Stimulated activated CD8-positive, alpha-beta memory T cell treated with anti-CD3 and anti-CD28 coated beads, Interleukin-2, amount 100 ng/mL, for 1 hour (primary cell): ENCODE data around the gene ADGRF3.
"Not testable (repeated sequence)": the region's sequence is repeated elsewhere in the genome, so short reads cannot be mapped to it uniquely, and the experiment has no call there.

Experiments
- DNase-seq, 2 donors: peaks; one replicate each; pipeline ENCODE4 v3.0.0-alpha.2; 2020; ENCODE audit warnings: low read depth in 2 of 2

Gene ADGRF3

DNA sequence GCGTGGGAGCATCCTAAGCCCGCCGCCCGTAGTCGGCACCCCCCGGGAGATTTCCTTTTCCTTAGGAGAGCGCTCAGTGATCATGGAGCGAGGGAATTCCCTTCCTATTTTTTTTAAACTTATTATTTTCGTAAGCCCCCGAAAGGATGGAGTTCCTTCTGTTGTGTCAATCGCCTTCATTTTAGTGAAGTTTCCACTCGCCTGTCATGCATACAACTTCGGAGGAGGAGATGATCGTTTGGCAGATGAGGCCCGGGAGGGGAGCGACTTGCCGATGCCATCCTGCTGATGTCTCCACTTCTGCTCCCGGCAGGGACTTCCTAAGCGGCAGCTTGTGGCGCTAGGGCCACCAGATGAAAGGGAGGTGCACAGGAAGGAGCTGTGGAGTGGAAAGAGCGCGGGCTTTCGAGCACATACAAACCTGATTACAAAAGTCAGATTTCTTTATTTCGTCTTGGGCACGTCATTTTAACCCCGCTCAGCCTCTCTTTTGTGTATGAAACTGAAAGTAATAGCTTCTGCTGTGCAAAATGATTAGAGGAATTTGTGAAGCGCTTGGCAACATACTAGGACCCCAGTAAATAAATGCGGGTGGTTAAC, at the start of gene ADGRF3:
Gene ADGRF3 (minus strand): TSS at position 336 of the 600 bp plus-strand sequence. CDS start 555 bp downstream, outside the sequence.
- peak; percentile 27 to 32 for DNase-seq

DNA sequence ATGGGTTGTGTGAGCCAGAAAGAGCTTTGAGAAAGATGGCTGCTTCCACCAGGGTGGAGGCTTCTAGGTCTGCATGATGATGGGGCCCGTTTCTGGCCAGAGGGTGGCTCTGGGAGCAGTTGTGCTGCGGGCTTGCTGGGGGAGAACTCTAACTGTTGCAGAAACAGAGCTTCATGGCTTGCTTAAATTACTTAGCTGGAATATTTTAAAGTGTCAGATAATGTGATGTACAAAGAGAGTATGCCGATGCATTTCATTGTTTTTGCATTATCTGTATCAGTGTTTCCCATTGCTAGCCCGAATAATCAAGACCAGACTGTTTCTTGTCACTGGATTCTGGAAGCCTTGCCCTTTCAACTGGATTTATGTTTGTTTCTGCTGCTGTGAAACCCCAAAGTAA, 48.8 kb upstream of the ADGRF3 start:
- no peak for DNase-seq

DNA sequence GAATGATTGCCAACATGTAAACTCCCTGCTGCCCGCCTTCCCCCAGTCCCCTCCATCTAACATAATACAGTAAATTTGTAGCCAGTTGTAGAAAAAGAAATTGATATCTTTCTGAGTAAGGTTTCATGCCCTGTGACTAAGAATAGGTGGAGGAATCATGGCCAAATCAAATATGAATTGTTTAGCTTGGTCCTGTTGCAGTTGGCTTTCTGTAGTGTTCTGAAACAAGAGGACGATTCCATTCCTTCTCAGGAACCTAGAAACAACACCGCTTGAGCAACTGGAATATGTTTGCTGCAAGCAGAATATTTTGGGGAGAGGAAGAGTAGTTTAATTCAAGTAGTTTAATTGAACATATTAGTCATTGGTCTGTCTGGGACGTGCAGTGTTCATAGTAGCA, 48.1 kb upstream of the ADGRF3 start:
- no peak for DNase-seq

DNA sequence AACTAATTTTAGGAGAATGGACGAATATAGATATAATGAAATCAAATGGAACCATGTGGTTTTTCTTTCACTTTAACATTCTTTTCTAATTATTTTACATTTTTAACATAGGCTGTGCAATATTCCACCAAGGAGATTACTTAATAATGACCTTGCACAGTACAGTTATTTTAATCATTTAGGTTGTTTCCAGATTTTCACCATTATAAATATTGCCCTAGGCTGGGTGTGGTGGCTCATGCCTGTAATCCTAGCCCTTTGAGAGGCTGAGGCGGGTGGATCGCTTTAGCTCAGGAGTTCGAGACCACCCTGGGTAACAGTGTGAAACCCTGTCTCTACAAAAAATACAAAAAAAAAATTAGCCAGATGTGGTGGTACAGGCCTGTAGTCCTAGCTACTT, 40.6 kb upstream of the ADGRF3 start:
- no peak for DNase-seq

DNA sequence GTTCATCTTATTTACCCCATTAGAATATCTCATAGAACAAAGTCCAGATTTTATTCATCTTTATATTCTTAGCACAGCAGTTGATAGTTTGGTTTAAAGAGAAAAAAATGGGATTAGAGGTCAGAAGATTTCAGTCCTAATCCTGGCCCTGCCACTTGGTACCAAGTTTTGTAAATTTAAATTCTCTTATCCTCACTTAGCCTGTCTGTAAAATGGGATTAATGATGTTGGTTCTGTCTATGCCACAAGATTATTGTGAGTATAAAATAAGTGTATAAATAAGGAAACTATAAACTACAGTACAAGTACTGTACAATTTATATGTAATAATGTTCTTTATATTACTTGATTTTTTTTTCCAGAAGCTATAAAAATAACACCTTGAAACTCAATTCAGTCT, 38.0 kb upstream of the ADGRF3 start:
- DNase-seq = no peak

DNA sequence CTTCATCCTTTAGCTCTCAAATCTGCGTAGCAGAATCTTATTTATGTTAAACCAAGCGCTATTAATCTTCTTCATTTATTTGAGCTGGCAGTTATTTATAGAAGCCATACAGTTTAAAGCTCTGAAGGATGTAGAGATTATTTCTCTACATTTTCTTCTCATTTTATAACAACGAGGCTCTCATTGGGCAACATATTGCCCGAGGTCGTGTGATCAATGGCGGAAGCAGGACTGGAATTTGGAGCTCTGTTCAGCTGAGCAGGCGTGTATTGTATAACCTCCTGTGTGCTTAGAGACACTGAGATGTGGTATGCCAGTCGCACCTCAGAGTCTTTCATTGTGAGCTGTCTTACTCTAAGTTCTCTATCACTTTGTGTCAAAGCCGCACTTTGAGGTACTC, 37.6 kb upstream of the ADGRF3 start:
- DNase-seq = no peak

GRCh38 chr2:26382564-26382963, 36.0 kb upstream of the ADGRF3 start:
- DNase-seq = no peak

GRCh38 chr2:26380281-26380680, 33.7 kb upstream of the ADGRF3 start:
- DNase-seq = no peak

DNA sequence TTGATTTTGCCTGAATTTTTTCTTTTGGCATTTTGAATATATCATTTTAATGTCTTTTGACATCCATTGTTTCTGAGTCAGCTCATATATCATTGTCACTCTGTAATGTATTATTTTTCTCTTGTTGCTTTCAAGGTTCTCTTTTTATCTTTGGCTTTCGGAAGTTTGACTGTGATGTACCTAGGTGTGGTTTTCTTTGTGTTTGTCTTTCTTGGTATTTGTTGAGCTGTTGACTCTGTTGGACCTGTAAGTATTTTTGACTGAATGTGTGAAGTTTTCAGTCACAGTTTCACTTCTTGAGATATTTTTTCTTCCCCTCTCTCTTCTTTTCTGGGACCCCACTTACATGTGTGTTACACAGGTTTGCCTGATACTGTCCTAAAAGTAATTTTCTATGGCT, 30.2 kb upstream of the ADGRF3 start:
- no peak for DNase-seq

DNA sequence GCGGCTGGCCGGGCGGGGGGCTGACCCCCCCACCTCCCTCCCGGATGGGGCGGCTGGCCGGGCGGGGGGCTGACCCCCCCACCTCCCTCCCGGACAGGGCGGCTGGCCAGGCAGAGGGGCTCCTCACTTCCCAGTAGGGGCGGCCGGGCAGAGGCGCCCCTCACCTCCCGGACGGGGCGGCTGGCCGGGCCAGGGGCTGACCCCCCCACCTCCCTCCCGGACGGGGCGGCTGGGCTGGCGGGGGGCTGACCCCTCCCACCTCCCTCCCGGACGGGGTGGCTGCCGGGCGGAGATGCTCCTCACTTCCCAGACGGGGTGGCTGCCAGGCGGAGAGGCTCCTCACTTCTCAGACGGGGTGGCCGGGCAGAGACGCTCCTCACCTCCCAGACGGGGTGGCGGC, 24.3 kb upstream of the ADGRF3 start:
- not testable (repeated sequence) for DNase-seq

DNA sequence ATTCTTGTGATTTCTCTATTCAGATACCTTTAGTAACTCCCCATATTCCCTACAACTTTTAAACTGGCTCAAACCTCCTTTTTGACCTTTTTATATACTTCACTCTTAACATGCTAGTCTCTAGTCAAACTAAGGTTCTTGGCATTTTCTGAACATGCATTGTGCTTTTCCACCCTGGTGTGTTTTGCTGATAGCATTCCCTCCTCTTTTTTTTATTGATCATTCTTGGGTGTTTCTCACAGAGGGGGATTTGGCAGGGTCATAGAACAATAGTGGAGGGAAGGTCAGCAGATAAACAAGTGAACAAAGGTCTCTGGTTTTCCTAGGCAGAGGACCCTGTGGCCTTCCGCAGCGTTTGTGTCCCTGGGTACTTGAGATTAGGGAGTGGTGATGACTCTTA, 23.1 kb upstream of the ADGRF3 start:
- DNase-seq = not testable (repeated sequence)

GRCh38 chr2:26366957-26367356, 20.4 kb upstream of the ADGRF3 start:
- no peak for DNase-seq

DNA sequence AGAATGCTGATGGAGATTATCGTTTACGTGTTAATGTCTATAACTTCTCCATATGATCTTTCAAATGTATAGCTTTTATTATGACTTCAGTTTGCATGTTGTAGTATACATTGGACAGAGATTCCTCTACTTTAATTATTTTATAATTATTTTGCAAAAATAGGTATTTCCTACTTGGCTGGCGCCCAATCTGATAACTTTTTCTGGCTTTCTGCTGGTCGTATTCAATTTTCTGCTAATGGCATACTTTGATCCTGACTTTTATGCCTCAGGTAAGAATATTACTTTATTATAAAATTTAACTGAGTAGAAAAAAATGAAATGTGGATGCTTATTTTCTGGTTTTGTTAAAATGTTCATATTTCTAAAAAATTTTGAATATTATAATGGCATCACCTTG, 18.1 kb upstream of the ADGRF3 start:
- no peak for DNase-seq

DNA sequence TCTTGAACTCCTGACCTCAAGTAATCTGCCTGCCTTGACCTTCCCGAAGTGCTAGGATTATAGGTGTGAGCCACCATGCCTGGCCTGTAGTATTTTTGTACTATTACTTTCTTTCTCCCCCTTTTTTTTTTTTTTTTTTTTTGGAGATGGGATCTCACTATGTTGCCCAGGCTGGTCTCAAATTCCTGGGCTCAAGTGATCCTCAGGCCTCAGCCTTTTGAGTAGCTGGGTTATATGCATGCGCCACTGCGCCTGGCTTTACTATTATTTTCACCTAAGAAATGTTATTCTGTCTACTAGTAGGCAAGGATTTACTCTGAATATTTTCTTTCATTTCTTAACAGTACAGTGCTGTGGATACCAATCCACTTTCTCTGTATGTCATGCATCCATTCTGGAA, 17.4 kb upstream of the ADGRF3 start:
- no peak for DNase-seq

- DNase-seq = no peak
These were observed 16.7 kb upstream of the ADGRF3 start for GRCh38 chr2:26363323-26363722.

DNA sequence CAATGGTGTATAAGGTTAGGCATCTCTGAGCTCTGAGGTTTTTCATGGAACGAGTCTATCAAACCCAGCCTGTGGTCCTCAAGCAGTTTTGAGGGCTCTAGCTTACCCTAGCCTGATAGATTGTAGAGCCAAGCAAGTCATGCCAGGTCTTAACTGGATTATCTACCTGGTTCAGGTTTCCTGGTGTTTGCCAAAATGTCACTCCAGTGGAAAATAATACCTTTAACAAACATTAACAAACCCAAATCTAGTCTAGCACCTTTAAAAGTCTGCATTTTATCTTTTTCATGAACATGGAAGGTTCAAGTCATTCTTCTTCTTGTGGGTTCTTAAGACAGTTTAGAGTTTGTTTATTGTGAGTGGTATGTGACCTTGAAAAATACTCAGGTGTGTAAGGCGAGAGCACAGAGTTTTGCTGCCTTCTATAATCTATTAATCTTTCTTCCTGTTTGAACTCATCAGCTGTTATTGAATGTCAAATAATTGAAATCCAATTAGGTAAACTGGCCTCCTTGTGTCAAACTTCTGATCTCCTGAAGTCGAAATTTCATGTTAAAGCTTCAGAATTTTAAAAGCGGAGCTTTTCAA, 13.4 kb upstream of the ADGRF3 start:
- DNase-seq = no peak

GRCh38 chr2:26356771-26357170, 10.2 kb upstream of the ADGRF3 start:
- DNase-seq = no peak

GRCh38 chr2:26356111-26356510, 9.5 kb upstream of the ADGRF3 start:
- DNase-seq = no peak

GRCh38 chr2:26355038-26355995, 8.7 kb upstream of the ADGRF3 start:
- DNase-seq = no peak

DNA sequence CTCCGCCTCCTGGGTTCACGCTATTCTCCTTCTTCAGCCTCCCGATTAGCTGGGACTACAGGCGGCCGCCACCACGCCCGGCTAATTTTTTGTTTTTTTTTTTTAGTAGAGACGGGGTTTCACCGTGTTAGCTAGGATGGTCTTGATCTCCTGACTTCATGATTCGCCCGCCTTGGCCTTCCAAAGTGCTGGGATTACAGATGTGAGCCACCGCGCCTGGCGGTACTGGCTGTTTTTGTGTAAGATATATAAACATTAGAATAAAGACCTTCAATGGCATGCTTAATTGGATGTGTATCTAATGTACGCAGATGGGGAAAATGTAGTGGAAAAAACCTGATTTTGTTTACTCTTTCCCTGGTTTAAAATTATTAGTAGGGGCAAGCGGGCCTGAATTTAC, 7.9 kb upstream of the ADGRF3 start:
- not testable (repeated sequence) for DNase-seq

DNA sequence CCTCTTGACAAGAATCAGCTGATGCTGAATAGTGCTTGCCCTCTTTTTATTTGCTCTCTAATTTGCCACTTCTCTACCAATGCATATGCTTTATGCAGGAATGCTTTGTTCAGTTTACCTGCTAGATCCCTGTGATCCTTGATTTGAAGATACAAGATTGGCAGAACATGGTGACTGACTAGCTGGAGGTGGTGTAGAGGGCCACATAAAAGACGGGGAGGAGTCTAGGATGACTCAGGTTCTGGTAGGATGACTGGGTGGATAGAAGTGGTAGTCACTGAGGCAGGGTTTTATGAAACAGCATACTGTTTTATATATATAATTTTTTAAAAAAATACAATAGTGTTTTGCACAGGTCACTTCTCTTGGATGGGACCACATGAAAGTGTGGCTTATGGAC, 6.3 kb upstream of the ADGRF3 start:
- DNase-seq = no peak

DNA sequence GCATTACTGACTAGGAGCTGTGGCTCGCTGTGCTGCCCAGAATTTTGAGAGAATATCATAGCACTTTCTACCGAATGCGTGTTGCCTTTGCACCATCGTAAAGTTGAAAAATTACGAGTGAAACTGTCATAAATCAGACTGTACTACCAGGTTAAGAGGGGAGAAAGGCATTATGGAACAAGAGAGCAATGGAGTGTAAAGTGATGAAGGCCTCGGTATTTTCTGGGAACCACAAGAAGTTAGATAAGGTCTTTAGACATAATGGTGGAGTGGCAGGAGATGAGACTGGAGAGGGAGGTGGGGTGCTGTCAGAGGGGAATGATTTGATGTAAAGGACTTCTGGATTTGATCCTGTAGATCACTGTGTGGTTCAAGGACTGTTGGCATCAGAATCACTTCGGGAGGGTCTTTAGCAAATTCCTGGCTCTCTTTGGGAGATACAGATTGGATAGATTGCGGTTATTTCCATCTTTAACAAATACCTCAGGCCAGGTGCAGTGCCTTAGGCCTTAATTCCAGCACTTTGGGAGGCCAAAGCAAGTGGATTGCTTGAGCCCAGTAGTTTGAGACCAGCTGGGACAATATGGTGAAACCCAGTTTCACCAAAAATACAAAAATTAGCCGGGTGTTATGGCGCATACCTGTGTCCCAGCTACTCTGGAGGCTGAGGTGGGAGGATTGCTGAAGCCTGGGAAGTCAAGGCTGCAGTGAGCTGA, 4.9 kb upstream of the ADGRF3 start:
- no peak for DNase-seq
